Measurements from ENCODE around the gene FAR2. TPM values are rescaled to one million over a fixed set of nuclear protein-coding genes. Genes with fewer than 3 reads are reported as not detected.
"Not testable (repeated sequence)": the region's sequence is repeated elsewhere in the genome, so short reads cannot be mapped to it uniquely, and the experiment has no call there.

FAR2 gene
- total and polyA plus RNA-seq, 8 donors: 1.7 to 96.7 (median 3.3) TPM; not detected in 1

DNA sequence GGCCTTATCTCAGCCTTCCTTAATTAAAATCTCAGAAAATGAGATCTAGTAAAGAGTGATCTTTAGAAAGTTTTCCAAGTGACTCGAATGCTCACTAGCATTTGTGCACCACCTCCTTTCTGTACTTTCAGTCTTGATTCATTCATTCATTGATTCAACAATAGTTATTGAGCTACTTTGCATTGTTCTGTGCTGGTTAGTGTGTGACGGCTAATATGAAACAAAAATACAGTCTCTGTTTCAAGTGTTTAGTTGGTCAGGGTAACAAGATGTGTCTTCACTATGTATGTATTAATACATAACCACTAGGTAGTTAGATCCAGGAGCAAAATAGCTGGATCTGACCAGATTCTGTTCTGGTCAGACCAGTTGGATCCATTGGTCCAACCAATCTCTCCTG, 100.9 kb downstream of the FAR2 start:
- Histone ChIP-seq H3K9me3 (no peaks in the 10 kb centered on the region), H3K4me1 (no peaks in the 10 kb centered on the region), H3K27me3 (no peaks in the 10 kb centered on the region), H3K36me3 (no peaks in the 10 kb centered on the region), H3K27ac (no peak overlapping the region), H3K4me3 (no peak overlapping the region)
- intact Hi-C loops (cut with DNase I; ENCODE audit: low total_unique reads): no loop called here
- TF ChIP-seq POLR2AphosphoS5 (IDR thresholded peaks at IDR 0.05): no peak
- TF ChIP-seq EP300 (IDR thresholded peaks at IDR 0.05): no peak
- TF ChIP-seq, protein P1, sequence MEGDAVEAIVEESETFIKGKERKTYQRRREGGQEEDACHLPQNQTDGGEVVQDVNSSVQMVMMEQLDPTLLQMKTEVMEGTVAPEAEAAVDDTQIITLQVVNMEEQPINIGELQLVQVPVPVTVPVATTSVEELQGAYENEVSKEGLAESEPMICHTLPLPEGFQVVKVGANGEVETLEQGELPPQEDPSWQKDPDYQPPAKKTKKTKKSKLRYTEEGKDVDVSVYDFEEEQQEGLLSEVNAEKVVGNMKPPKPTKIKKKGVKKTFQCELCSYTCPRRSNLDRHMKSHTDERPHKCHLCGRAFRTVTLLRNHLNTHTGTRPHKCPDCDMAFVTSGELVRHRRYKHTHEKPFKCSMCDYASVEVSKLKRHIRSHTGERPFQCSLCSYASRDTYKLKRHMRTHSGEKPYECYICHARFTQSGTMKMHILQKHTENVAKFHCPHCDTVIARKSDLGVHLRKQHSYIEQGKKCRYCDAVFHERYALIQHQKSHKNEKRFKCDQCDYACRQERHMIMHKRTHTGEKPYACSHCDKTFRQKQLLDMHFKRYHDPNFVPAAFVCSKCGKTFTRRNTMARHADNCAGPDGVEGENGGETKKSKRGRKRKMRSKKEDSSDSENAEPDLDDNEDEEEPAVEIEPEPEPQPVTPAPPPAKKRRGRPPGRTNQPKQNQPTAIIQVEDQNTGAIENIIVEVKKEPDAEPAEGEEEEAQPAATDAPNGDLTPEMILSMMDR (IDR thresholded peaks at IDR 0.05): no peak
- TF ChIP-seq POLR2A (IDR thresholded peaks at IDR 0.05): no peak
- DNase-seq: no peak
- 92 to 99% (median 94%) methylated on average over 2 of the region's 2 CpGs for WGBS, 5 donors

DNA sequence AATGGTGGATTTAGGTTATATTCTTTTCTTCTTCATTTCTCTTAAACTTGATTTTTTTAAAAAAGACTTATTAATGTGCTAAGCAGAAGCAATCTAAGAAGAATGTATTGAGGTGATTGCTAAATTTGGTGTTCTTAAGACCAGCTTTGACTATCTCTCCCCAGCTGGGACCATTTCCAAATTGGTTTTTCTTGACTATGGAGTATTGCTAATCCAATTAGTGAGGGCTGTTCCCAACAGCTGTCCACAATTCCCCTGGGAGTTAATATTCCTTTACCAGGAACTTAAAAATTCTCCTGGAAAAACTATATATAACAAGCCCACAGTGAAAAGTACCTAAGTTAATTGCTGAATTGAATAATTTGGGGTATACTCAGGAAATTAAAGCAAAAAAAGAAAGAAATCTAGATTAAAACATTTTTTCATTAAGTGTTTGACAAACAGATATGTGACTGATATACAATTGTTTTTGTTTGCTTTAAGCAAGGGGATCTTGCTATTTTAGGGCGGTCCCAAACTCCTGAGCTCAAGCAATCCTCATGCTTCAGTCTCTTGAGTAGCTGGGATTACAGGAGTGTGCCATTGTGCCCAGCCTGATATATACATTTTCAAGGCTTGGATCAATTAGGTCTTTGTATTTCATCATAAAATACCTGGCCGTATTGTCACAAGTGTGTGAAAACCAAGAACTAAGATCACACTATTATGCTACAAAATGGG, 105.0 kb downstream of the FAR2 start:
- H3K4me3 ChIP-seq: no peak overlapping the region
- no peaks in the 10 kb centered on the region for H3K27me3 ChIP-seq
- TF ChIP-seq POLR2A (IDR thresholded peaks at IDR 0.05): no peak
- WGBS, 5 donors: 88 to 99% (median 93%) methylated on average over 2 of the region's 2 CpGs
- H3K36me3 ChIP-seq: no peaks in the 10 kb centered on the region
- H3K4me1 ChIP-seq: no peaks in the 10 kb centered on the region
- DNase-seq: no peak
- intact Hi-C loops (cut with DNase I; ENCODE audit: low total_unique reads): no loop called here
- no peak overlapping the region for H3K27ac ChIP-seq
- no peaks in the 10 kb centered on the region for H3K9me3 ChIP-seq

DNA sequence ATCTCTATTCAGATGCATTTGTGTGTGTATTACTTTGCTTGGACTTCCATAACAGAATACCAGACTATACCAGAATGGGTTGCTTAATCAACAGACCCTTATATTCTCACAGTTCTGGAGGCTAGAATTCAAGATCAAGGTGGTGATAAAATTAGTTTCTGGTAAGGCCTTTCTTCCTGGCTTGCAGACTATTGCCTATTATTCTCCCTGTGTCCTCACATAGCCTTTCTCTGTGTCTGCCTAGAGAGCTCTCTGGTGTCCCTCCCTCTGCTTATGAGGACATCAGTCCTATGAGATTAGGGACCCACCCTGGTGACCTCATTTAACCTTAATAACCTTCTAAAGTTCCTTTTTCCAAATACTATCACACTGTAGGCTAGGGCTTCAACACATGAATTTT, 106.0 kb downstream of the FAR2 start:
- no peaks in the 10 kb centered on the region for H3K27me3 ChIP-seq
- H3K4me3 ChIP-seq: no peak overlapping the region
- TF ChIP-seq POLR2A (IDR thresholded peaks at IDR 0.05) (no peak), EP300 (IDR thresholded peaks at IDR 0.05) (no peak), POLR2AphosphoS5 (IDR thresholded peaks at IDR 0.05) (no peak)
- TF ChIP-seq, protein P1 (IDR thresholded peaks at IDR 0.05): no peak
- H3K36me3 ChIP-seq: no peaks in the 10 kb centered on the region
- H3K27ac ChIP-seq: no peak overlapping the region
- no peak for DNase-seq
- no peaks in the 10 kb centered on the region for H3K4me1 ChIP-seq
- intact Hi-C loops (cut with DNase I; ENCODE audit: low total_unique reads): no loop called here
- H3K9me3 ChIP-seq: no peaks in the 10 kb centered on the region

- Histone ChIP-seq H3K4me1 (no peaks in the 10 kb centered on the region), H3K9me3 (peaks cover 0 to 8% (median 0%) of the 10 kb centered on the region in 4 donors), H3K36me3 (no peaks in the 10 kb centered on the region), H3K27ac (no peak overlapping the region), H3K27me3 (no peaks in the 10 kb centered on the region), H3K4me3 (no peak overlapping the region)
- TF ChIP-seq, protein P1 (IDR thresholded peaks at IDR 0.05): no peak
- TF ChIP-seq POLR2AphosphoS5 (IDR thresholded peaks at IDR 0.05) (no peak), EP300 (IDR thresholded peaks at IDR 0.05) (no peak), POLR2A (IDR thresholded peaks at IDR 0.05) (no peak)
- intact Hi-C loops (cut with DNase I; ENCODE audit: low total_unique reads): no loop called here
- WGBS, 5 donors: 82 to 97% (median 93%) methylated on average over 8 to 21 of the region's 21 CpGs
- DNase-seq: no peak
These were observed 107.5 kb downstream of the FAR2 start for GRCh38 chr12:29256598-29256997.

GRCh38 chr12:29257687-29258086, 108.6 kb downstream of the FAR2 start:
- H3K36me3 ChIP-seq; intact Hi-C loops (cut with DNase I; ENCODE audit: low total_unique reads); H3K4me3 ChIP-seq; H3K27ac ChIP-seq; H3K27me3 ChIP-seq; H3K4me1 ChIP-seq; DNase-seq: not testable (repeated sequence)
- H3K9me3 ChIP-seq: peaks cover 0 to 13% (median 2%) of the 10 kb centered on the region in 4 donors
- WGBS, 5 donors: 86 to 95% (median 93%) methylated on average over 7 to 11 of the region's 12 CpGs
